ENCODE data around the gene MREG. TPM values are rescaled to one million over a fixed set of nuclear protein-coding genes. Genes with fewer than 3 reads are reported as not detected.
"Not testable (repeated sequence)": the region's sequence is repeated elsewhere in the genome, so short reads cannot be mapped to it uniquely, and the experiment has no call there.

Gene MREG
- total RNA-seq, 1 donor from 2014 or later = 3.3 TPM

DNA sequence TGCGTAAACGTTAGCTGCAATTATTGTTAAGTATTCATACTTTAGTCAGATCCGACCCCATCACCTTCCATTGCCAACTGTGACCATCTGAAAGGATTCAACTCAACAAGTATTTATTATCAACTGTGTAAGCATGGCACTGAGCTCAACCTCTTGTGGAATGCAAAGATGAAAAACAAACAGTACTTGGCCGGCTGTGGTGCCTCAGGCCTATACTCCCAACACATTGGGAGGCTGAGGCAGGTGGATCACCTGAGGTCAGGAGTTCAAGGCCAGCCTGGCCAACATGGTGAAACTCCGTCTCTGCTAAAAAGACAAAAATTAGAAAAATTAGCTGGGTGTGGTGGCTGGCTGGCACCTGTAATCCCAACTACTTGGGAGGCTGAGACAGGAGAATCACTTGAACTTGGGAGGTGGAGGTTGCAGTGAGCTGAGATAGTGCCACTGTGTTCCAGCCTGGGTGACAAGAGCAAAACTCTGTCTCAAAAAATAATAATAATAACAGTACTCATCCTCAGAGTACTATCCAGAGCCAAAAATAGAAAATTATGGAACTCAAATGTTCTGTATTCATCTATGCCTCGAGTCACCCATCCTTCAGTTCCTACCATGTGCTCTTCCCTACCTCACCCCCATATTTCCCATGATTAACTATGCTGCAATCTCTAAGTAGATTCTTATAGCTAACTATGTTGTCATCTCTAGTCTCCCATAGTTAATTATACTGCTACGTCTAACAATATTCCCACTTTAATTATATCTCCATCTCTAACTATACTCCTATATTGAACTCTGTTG lies 8.6 kb upstream of the MREG start:
- DNase-seq (ENCODE audit: low read depth in 2 of 2) = no peak

DNA sequence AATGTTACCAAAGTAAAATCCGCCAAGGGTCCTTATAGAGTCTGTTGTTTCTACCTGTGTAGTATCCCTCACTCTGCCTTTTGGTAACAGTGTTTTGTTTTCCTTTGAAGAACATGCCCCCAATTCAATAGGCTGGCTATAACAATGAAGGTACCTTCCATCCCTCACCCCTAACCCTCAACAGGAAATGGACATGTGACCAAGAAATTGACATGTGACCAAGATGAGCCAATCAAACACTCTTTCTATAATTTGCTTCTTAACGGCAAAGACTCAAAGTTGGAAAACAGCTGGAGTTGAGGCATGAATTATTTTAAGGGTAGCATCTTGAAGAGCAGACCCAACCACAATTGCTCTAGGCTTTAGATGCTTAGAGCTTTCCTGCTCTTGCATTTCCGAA lies 5.4 kb upstream of the MREG start:
- DNase-seq (ENCODE audit: low read depth in 2 of 2) = no peak

DNA sequence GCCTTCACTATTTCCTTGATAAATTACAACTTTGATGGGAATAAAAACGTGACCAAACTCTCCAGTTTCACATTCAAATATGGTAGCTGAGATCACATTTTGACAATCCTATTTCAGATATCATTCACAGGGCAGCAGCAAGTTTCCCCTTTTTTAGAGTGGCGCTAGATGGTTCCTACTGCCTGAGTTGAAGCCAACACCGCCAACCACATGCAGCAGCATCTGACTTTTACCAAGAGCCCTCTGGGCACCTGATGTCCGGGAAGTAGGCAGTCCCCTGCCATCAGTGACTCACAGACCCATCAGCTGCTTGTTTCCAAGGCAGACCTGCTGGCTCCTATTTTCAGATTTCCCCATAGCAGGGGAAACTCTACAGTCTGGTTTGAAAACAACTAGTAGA lies 4.0 kb upstream of the MREG start:
- no peak for DNase-seq (ENCODE audit: low read depth in 2 of 2)

DNA sequence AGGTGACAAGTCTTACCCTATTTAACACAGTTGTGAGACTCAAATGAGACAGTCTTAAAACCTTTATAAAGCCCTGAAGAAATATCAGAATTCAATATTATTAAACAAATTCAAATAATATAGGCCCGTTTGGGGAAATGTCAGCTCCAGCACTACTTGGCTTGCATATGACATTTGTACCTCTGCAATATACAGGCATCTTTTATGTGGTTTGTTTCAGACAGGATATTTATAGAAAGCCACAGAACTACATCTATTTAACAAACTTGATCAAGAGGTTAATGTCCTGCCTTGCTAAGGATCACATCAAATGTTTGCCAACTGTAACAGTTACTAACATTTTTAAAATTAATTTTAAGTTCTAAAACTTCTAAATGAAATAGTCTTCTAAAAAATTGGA lies 3.2 kb upstream of the MREG start:
- no peak for DNase-seq (ENCODE audit: low read depth in 2 of 2)

DNA sequence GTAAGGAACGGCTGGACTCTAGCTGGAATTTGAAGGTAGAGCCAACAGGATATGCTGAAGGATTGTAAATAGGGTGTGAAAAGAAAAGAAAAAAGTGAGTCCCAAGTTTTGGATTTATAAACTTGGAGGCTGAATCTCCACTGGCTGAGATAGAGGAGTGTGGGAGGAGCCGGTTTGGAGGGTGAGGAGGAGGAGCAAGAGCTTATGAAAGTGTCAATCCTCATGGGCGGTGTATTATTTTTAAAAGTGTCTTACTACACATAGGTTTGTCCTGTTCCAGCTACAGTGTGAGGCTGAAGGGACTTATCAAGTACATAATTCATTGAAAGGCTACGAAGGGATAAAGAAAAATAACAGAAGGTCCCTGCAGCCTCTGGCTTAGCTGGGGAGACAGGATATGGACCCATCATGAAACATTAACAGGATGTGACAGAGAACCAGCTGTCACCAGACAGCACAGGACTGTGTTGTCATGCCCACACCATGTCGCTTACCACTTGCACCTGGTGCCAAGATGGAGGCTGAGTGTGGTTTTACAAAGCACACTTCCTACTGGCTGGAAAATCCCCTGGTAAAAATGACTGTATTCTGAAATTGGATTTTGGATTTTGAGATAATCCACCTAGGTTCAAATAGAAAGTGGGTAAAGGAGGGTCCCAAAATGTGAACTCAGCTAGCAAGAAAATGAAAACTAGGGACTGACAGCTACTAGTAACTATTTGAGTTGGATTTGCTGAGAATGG lies 2.5 kb upstream of the MREG start:
- DNase-seq (ENCODE audit: low read depth in 2 of 2) = peak in 1 of 2 donors; percentile 11

- DNase-seq (ENCODE audit: low read depth in 2 of 2) = no peak
Measured at GRCh38 chr2:216014986-216015385, 1.6 kb upstream of the MREG start.

DNA sequence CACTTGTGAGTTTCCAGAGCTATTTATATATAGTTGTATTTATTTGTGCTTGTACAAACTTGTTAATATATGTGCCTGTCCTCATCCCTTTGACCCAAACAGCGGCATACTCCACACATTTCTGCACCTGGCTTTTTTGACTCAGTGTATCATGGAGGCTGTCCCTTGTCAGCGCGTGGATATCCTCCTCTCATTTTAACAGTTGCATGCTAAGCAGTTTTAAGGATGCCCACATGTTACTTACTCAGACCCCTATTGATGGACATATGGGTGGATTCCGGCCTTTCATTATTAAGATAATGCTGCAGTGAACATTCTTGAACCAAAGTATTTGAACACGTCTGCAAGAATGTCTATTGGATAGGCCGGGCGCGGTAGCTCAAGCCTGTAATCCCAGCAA lies 655 bp upstream of the MREG start:
- DNase-seq (ENCODE audit: low read depth in 2 of 2) = no peak

- no peak for DNase-seq (ENCODE audit: low read depth in 2 of 2)
Measured at GRCh38 chr2:216012830-216013079, 596 bp downstream of the MREG start.

GRCh38 chr2:216012133-216012829 lies 1.1 kb downstream of the MREG start:
- DNase-seq (ENCODE audit: low read depth in 2 of 2) = no peak

- DNase-seq (ENCODE audit: low read depth in 2 of 2) = not testable (repeated sequence)
Measured at GRCh38 chr2:216009215-216009614, 4.1 kb downstream of the MREG start.

DNA sequence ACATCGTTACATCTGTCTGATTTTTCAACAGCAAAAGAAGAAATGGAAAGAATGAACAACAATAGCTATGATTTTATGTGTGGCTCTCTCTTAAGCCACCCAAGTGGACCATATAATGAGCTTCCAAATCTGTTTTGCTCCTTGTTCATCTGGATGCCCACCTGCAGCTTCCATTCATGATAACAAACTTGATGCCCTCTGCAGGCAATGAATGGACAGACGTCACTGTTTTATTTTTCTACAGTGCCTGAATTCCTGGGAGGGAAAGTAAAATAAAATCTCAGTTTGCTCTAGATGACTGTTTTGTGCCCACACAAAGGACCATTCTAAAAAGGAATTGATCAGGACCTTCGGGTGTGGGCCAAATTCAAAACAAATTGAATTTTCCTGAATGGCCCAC lies 5.0 kb downstream of the MREG start:
- DNase-seq (ENCODE audit: low read depth in 2 of 2) = no peak

GRCh38 chr2:216006164-216006663 lies 7.1 kb downstream of the MREG start:
- peak in 1 of 2 donors; percentile 62 for DNase-seq (ENCODE audit: low read depth in 2 of 2)

DNA sequence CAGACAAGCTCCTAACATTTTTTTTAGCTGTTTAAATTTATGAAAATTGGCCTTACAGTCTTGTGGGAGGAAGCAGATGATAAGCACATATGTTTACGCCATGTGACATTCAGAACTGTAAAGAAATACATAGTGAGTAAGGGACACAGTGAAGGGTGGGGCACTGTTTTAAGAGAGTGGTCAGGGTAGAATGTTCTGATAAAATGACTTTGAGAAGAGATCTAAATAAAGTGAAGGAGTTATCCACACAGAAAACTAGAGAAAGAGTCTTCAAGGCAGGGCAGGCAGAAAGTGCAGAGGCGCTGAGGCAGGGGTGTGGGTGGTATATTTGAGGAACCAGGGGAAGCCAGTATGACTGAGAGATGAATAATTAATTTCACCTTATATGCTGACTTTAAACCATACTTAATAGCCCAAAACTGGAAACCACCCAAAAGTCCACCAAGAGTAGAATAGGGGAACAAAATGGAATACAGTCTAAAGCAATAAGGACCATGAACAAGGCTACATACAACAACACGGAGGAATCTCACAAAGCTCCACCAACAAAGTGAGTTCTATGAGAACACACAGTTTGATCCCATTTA lies 8.6 kb downstream of the MREG start:
- DNase-seq (ENCODE audit: low read depth in 2 of 2) = no peak

DNA sequence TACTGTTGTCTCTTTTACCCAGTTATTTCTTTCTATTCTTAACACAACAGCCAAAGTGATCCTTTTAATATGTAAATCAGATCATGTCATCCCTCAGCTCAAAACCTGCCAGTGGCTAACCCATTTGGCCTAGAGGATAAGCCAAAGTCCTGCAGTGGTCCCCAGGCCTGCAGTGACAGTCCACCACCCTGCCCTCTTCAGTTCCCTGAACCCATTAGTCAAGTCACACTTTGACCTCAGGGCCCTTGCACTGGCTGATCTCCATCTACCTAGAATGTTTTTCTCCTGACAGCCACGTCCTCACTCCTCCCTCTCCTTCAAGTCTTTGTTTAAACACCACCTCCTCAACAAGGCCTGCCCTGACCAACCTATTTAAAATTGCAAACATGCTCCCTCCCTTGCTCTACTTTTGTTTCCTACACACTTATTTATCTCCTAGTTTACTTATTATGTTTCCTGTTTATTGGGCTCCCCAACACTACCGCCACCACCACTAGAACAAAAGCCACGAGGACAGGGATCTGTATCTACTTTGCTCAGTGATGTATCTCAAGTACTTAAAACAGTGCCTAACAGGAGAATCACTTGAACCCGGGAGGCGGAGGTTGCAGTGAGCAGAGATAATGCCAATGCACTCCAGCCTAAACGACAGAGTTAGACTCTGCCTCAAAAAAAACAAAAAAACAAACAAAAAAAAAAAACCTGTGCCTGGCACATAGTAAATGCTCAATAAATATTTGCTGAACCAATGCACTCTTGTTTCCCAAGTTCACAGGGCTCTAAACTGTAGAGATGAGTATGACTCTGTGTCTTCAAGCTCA lies 9.3 kb downstream of the MREG start:
- no peak for DNase-seq (ENCODE audit: low read depth in 2 of 2)

DNA sequence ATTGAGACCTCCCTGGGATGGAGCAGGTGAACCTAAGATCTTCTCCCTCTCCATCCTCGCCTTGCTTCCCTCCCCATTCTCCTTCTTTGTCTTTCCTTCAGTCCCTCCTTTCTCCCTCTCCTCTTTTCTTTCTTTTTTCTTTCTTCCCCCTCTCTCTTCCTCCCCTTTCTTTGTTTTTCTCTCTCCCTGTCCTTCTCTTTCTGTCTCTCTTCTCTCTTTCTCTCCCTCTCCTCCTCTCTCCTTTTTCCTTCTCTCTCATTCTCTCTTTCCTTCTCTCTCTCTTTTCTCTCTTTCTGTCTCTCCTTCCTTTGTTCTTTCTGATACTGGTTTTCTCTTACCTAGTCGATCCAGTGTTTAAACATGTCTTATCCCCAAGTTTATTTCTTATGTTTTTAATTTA lies 10.7 kb downstream of the MREG start:
- DNase-seq (ENCODE audit: low read depth in 2 of 2) = no peak

DNA sequence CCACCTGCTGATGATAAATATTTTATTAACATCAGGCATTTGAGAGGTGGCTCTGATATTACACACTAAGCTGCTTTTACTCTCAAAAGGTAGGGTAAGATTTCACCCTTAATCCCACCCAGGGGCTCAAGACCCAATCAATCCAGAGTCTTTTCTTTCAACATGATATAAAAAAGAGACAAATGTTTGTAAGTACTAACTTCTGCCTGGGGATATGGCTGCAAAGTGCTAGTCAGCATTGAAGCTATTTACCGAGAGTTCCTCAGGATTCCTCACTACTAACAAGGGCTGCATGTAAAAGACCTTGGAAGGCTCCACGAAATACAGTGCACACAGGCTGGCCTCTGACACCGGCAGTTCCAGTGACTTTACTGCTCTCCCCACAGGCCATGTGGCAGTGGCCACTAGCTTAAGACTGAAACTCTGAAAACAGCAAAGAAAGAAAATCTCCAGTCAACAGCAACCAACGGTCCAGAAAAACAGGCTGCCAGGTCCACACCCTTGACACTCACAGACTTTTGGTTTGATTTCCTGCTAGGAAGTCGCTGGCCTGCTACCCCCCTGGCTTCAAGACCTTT lies 11.2 kb downstream of the MREG start:
- DNase-seq (ENCODE audit: low read depth in 2 of 2) = no peak

GRCh38 chr2:216001216-216002100 lies 11.9 kb downstream of the MREG start:
- no peak for DNase-seq (ENCODE audit: low read depth in 2 of 2)

DNA sequence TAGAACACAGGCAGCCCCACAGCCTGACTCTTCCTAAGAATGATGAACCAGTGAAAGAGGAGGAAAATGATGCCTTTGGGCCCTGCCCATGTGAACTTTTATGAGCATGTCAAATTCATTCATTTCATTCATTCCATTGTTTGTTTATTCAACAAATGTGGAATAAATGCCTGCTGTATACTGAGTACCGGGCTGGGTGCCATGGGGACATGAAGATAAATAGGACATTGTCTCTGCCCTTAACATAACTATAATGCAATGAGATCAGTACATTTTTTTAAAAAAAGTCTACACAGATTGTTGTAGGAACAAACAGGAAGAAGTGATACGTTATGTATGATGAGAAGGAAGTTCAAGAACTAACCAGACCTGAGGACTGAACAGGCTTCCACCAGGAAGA lies 14.7 kb downstream of the MREG start:
- no peak for DNase-seq (ENCODE audit: low read depth in 2 of 2)

DNA sequence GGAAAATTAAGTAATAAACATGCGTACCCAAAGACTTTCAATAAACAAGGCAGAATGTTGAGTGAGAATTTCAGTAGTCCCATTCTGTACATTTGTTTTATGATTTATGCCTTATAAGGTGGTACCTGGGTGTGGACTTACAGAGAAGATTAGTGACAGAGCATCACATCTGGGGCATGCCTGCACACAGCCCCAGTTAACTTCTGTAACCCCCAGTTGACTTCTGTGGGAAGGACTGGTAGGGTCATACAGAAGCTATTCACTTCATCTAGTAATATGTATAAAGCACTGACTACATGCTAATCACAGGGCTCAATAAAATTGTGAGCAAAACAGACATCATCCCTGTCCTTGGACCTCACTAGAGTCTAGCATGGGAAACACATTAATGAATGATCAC lies 16.1 kb downstream of the MREG start:
- no peak for DNase-seq (ENCODE audit: low read depth in 2 of 2)

GRCh38 chr2:215994911-215995310 lies 18.4 kb downstream of the MREG start:
- DNase-seq (ENCODE audit: low read depth in 2 of 2) = no peak

Measured in dermis microvascular lymphatic vessel endothelial cell (primary cell).